GM10266 (cell line): ENCODE measurements around the gene ZNF664.

Experiments
- DNase-seq: peaks from one replicate; pipeline ENCODE4 v3.0.0; 2012; ENCODE audit errors: extremely low spot score
- CTCF ChIP-seq: IDR thresholded peaks from 2 replicates; pipeline ENCODE4 v1.5.1; 2012; ENCODE audit warnings: mild to moderate bottlenecking, low read depth; ENCODE audit not compliant: control insufficient read depth, insufficient read depth; ENCODE audit errors: missing control alignments

Gene ZNF664

DNA sequence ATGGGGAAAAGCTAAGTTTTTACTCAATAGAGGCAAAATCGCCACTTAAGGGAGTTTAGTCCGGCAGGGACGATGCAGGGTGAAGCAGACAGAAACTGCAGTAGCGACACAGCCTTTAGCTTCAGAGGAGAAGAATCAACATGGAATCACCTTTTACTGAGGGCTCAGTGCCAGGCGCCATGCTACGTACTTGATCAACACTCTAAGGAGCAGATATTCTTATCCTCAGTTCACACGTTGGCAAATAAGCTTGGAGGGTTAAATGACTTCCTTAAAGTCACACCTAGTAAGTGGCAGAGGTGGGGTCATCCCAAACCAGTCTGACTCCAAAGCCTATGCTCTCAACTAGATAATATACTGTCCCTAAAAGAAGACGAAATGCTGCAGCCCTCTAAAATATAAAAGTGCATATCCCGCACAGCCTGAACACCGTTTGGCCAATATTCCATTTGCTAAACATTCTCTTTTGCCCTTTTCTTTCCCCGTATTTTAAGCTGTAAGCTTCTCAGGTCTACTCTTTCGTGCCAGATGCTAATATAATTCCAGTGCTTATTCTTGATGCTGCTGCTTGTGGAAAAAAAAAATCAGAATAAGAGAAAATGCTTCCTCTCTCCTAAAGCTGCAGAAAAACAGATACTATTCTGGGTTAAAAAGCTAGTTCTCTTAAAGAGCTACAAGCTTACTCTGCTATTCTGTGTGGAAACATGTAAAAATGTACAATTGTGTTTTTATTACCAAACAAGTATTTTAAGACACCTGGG, 11.2 kb upstream of the ZNF664 start:
- no peak for DNase-seq

DNA sequence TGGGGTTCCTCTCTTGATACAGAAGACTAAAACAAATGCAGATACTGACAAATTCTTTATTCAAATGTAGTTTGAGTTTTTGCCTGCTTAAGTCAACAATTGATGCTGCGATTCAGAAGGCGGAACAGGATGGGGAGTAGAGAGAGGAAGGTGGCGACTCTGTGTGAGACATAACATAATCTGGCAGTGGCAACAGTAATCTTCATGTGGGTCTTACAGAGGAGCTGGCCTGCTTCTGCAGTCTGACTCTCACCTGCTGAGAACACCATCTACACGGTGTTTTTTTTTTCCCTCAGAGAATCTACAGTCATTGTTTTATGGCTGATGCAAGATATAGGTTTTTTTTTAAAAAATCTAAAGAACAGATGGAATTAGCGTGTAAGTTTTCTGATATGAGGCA, 10.5 kb upstream of the ZNF664 start:
- TF ChIP-seq CTCF, result no peak
- DNase-seq, result no peak

More for the DNA sequence above, 11.2 kb upstream of the ZNF664 start:
- TF ChIP-seq CTCF, result no peak

DNA sequence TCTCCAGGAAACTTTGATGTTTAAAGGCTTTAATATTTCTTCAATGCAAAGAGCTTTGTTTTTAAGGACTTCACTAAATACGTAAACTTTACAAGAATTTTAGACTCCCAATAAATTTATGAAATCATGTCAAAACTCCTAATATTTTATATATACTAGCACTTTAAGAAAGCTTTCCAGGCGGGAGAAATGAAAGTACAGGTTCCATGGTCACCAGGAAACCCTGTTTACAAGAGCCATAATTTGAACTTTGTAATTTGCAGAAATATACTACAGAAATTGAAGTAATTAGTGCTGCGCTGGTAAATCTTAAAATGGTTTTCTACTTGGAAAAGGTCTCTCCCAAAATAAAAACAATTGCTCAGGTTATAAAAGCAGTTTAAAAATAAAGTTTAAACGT, 9.2 kb upstream of the ZNF664 start:
- no peak for TF ChIP-seq CTCF
- DNase-seq, result no peak

DNA sequence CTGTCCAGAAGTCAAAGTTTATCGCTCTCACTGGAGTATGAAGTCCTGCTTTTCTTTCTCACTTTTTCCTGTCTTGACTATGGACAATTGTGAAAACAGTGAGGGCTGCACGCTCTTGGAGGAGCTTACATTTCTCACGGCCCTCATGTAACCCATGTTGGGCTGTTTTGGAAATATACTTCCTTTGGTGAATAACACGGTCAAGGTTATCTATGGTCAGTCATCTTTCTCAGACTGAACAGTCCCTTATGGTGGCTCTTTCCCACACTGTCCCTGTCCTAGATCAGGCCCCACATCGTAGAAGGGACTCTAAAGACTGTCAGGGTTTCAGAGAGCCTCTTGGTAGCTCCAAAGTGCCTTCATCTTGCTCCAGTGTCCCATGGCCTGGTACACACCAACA, 7.6 kb upstream of the ZNF664 start:
- no peak for TF ChIP-seq CTCF
- no peak for DNase-seq

DNA sequence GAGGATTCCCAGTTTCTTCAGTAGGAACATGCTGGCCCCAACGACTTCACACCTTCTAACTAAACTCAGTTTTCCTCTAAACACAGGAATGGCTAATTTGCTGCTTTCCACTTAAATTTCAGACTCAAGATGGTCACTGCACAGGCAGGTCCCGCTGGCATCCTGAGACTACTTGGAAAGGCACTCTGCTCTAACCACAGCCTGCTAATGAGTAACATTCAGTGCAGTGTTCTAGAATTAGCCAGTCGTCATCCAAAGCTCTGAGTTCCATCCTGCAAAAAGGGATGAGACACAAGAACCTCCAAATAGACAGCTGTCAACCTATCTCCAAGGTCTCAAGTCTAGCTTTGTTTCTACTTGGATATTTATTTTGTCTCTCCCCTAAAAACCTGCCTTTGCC, 6.4 kb upstream of the ZNF664 start:
- DNase-seq, result no peak
- no peak for TF ChIP-seq CTCF

- no peak for TF ChIP-seq CTCF
- no peak for DNase-seq
Measured at GRCh38 chr12:123967121-123967586, 5.9 kb upstream of the ZNF664 start.

DNA sequence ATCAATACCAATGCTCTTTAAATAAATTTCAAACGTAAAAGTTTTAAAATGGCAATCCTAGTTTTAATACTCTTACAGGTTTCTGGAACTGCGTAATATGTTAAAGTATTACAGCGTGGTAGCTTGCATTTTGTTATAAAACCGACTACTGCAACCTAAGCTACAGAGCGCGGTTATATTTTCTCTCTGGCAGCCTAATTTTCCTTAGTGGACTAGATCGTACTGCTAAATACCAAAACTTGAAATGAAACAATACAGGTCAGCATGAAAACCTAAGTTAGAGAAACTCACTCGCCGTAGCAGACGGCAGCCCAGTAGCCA, 1.6 kb upstream of the ZNF664 start:
- no peak for TF ChIP-seq CTCF
- no peak for DNase-seq
